CD4-positive, alpha-beta memory T cell (primary cell): ENCODE measurements around the gene BMP5. TPM values are rescaled to one million over a fixed set of nuclear protein-coding genes. Genes with fewer than 3 reads are reported as not detected.

Experiments
- CTCF ChIA-PET: fragments of 350-600 bp; sonication (Branson Sonifier 250); formaldehyde crosslinking; loops from one replicate; lab custom pipeline; 2021; ENCODE audit warnings: inconsistent platforms; ENCODE audit not compliant: partially characterized antibody; lab: Charles Lee
- POLR2A ChIA-PET: fragments of 350-600 bp; sonication (Branson Sonifier 250); formaldehyde crosslinking; loops from one replicate; lab custom pipeline; 2021; ENCODE audit not compliant: partially characterized antibody; lab: Charles Lee
- DNase-seq, 5 donors: peaks; one replicate each; pipeline versions ENCODE4 v3.0.0 to v3.0.0-alpha.2; 2020 to 2022; ENCODE audit warnings: mixed read lengths in 1 of 5
- H3K27ac ChIP-seq: one replicate; pipeline ENCODE4 v1.7.0; 2013; ENCODE audit warnings: low read depth, low read length
- H3K27me3 ChIP-seq: 2 replicates; pipeline ENCODE4 v1.7.0; 2013; ENCODE audit warnings: mild to moderate bottlenecking, low read length, moderate library complexity; ENCODE audit not compliant: insufficient read depth
- H3K36me3 ChIP-seq: 2 replicates; pipeline ENCODE4 v1.7.0; 2013; ENCODE audit warnings: mild to moderate bottlenecking, low read length, moderate library complexity; ENCODE audit not compliant: insufficient read depth
- H3K4me1 ChIP-seq: 2 replicates; pipeline ENCODE4 v1.7.0; 2013; ENCODE audit warnings: mild to moderate bottlenecking, low read length, moderate library complexity; ENCODE audit not compliant: insufficient read depth
- H3K4me3 ChIP-seq, 2 donors: one replicate each; pipeline ENCODE4 v1.7.0; 2013; ENCODE audit warnings: low read length in 2 of 2, mild to moderate bottlenecking in 1 of 2
- H3K9me3 ChIP-seq, 2 donors: one replicate each; pipeline ENCODE4 v1.7.0; 2013; ENCODE audit warnings: low read length in 2 of 2, control low read depth in 1 of 2; ENCODE audit not compliant: control insufficient read depth in 1 of 2
- H3K27ac Mint-ChIP-seq, 7 donors: one replicate each; pipeline ENCODE4 v1.8.0; 2020 to 2021; ENCODE audit warnings: mixed read lengths in 7 of 7, mild to moderate bottlenecking in 6 of 7, inconsistent platforms in 3 of 7, moderate library complexity in 3 of 7
- H3K27me3 Mint-ChIP-seq, 2 donors: one replicate each; pipeline ENCODE4 v1.8.0; 2020 to 2021; ENCODE audit warnings: mixed read lengths in 2 of 2
- H3K36me3 Mint-ChIP-seq, 2 donors: one replicate each; pipeline ENCODE4 v1.8.0; 2020 to 2021; ENCODE audit warnings: mixed read lengths in 2 of 2, inconsistent platforms in 1 of 2, mild to moderate bottlenecking in 1 of 2
- H3K4me1 Mint-ChIP-seq, 4 donors: one replicate each; pipeline ENCODE4 v1.8.0; 2020 to 2021; ENCODE audit warnings: mixed read lengths in 4 of 4, mild to moderate bottlenecking in 1 of 4
- H3K4me3 Mint-ChIP-seq, 8 donors: one replicate each; pipeline ENCODE4 v1.8.0; 2020 to 2021; ENCODE audit warnings: mixed read lengths in 8 of 8, mild to moderate bottlenecking in 7 of 8, moderate library complexity in 6 of 8, inconsistent platforms in 3 of 8
- H3K9me3 Mint-ChIP-seq, 8 donors: one replicate each; pipeline ENCODE4 v1.8.0; 2020 to 2021; ENCODE audit warnings: mixed read lengths in 8 of 8, mild to moderate bottlenecking in 5 of 8, inconsistent platforms in 3 of 8, moderate library complexity in 1 of 8
- intact Hi-C: fragments of 100-400 bp; cut with micrococcal nuclease; formaldehyde crosslinking; loops from one replicate; pipeline ENCODE4 v1.15.1; 2023
- polyA plus RNA-seq, 2 donors: library from polyadenylated mRNA; unstranded; fragments of 300-500 nt; fragmentation: Illumina TruSeq; gene quantifications; one replicate each; pipeline ENCODE4 v1.2.3, GENCODE V29; 2021
- total RNA-seq, 2 experiments: library from RNA; stranded (reverse); gene quantifications; one replicate each; pipeline ENCODE4 v1.2.3, GENCODE V29; 2021

BMP5 gene
- total RNA-seq: not detected
- not detected for polyA plus RNA-seq

GRCh38 chr6:55875400-55875799 lies at the start of gene BMP5:
BMP5 (minus strand) TSS chr6:55875590; CDS start chr6:55874865, 725 bp downstream.
- ChIA-PET POLR2A (no interaction called here), CTCF (no interaction called here)
- no peaks in the 10 kb centered on the region for H3K4me1 ChIP-seq
- no peaks in the 10 kb centered on the region for H3K36me3 ChIP-seq
- Mint-ChIP-seq H3K4me1 (no peaks in the 10 kb centered on the region), H3K27ac (no peak within 1 kb of the TSS), H3K4me3 (no peak within 1 kb of the TSS), H3K36me3 (no peaks in the 10 kb centered on the region), H3K9me3 (peaks cover 0 to 7% (median 1%) of the 10 kb centered on the region in 8 donors), H3K27me3 (no peaks in the 10 kb centered on the region)
- no peak within 1 kb of the TSS for H3K4me3 ChIP-seq
- H3K27me3 ChIP-seq: no peaks in the 10 kb centered on the region
- intact Hi-C loops: no loop called here
- DNase-seq: no peak
- no peaks in the 10 kb centered on the region for H3K9me3 ChIP-seq
- H3K27ac ChIP-seq: no peak within 1 kb of the TSS

- Mint-ChIP-seq H3K36me3 (no peaks in the 10 kb centered on the region), H3K27ac (no peak overlapping the region), H3K4me1 (no peaks in the 10 kb centered on the region), H3K4me3 (no peak overlapping the region), H3K27me3 (no peaks in the 10 kb centered on the region), H3K9me3 (peaks cover 2 to 21% (median 11%) of the 10 kb centered on the region in 8 donors)
- intact Hi-C loops: no loop called here
- DNase-seq: no peak
- H3K36me3 ChIP-seq: no peaks in the 10 kb centered on the region
- ChIA-PET POLR2A (no interaction called here), CTCF (no interaction called here)
- no peak overlapping the region for H3K27ac ChIP-seq
- no peak overlapping the region for H3K4me3 ChIP-seq
- no peaks in the 10 kb centered on the region for H3K4me1 ChIP-seq
- no peaks in the 10 kb centered on the region for H3K27me3 ChIP-seq
- no peaks in the 10 kb centered on the region for H3K9me3 ChIP-seq
These were observed 47.0 kb upstream of the BMP5 start for GRCh38 chr6:55922406-55922805.

DNA sequence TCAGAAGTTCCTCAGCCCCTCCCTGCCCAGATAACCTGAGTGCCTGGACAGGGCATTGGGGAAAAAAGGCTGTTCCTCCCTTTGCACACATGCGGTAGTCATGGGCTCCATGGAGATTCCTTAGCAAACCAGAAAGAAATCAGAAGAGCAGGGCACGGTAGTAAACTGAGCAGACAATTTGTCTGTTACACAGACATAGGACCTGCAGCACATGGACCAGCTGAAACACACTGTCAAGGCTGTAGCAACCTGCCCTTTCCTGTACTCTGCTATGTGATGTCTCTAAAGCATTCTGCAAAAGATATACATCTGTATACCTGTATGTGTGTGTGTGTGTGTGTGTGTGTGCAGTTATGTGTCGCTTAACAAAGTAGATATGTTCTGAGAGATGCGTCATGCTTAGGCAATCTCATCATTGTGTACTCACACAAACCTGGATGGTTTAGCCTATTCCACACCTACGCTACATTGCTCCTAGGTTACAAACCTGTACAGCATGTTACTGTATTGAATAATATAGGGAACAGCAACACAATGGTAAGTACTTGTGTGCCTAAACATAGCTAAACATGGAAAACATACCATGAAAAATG lies 44.4 kb upstream of the BMP5 start:
- CTCF ChIA-PET: no interaction called here
- no peaks in the 10 kb centered on the region for H3K27me3 ChIP-seq
- no peaks in the 10 kb centered on the region for H3K36me3 ChIP-seq

GRCh38 chr6:55918639-55919038 lies 43.2 kb upstream of the BMP5 start:
- DNase-seq: no peak
- intact Hi-C loops: no loop called here
- H3K4me3 Mint-ChIP-seq: no peak overlapping the region

More for the DNA sequence above, 44.4 kb upstream of the BMP5 start:
- POLR2A ChIA-PET: no interaction called here
- intact Hi-C loops: no loop called here
- Mint-ChIP-seq H3K4me3 (no peak overlapping the region), H3K36me3 (no peaks in the 10 kb centered on the region), H3K9me3 (peaks cover 2 to 18% (median 9%) of the 10 kb centered on the region in 8 donors), H3K27me3 (no peaks in the 10 kb centered on the region), H3K4me1 (no peaks in the 10 kb centered on the region), H3K27ac (no peak overlapping the region)
- no peak for DNase-seq
- H3K27ac ChIP-seq: no peak overlapping the region
- no peak overlapping the region for H3K4me3 ChIP-seq
- no peaks in the 10 kb centered on the region for H3K9me3 ChIP-seq
- no peaks in the 10 kb centered on the region for H3K4me1 ChIP-seq

DNA sequence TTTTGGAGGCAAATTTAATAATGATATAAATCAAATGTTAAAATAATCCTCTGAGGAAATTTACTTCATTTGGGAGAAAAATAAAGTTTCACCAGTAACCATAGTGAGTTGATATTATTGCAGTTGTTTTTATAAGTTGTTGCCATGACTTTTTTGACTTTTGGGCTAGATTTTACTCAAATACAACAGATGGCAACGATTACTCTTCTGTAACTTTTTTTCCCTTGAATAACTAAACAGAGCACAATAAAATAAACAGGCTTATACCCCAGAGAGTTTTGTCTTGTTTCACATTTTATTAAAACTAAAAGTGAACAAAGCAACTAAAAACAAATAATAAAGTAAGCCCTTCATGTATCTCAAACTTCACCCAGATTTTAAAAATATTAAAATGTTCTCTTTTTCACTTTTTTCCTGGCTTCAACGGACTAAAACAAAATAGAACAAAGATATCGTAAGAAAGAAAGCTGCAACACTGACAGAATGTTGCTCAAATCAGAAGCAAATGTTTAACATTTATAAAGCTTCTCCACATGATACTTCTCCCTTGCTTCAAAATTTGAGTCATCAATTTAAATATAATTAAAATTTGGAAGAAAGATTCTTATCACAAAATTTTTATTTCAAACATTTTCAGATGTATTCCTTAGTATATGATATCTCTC lies 42.5 kb upstream of the BMP5 start:
- Mint-ChIP-seq H3K9me3 (peaks cover 2 to 15% (median 7%) of the 10 kb centered on the region in 8 donors), H3K4me1 (no peaks in the 10 kb centered on the region), H3K27me3 (no peaks in the 10 kb centered on the region), H3K27ac (no peak overlapping the region), H3K4me3 (no peak overlapping the region), H3K36me3 (no peaks in the 10 kb centered on the region)
- no peak overlapping the region for H3K27ac ChIP-seq
- DNase-seq: no peak
- H3K27me3 ChIP-seq: no peaks in the 10 kb centered on the region
- H3K4me3 ChIP-seq: no peak overlapping the region
- intact Hi-C loops: no loop called here
- no peaks in the 10 kb centered on the region for H3K4me1 ChIP-seq
- no peaks in the 10 kb centered on the region for H3K36me3 ChIP-seq
- H3K9me3 ChIP-seq: no peaks in the 10 kb centered on the region
- ChIA-PET CTCF (no interaction called here), POLR2A (no interaction called here)

More at GRCh38 chr6:55918639-55919038, 43.2 kb upstream of the BMP5 start:
- Mint-ChIP-seq H3K27me3 (no peaks in the 10 kb centered on the region), H3K36me3 (no peaks in the 10 kb centered on the region), H3K27ac (no peak overlapping the region), H3K4me1 (no peaks in the 10 kb centered on the region), H3K9me3 (peaks cover 2 to 15% (median 7%) of the 10 kb centered on the region in 8 donors)
- Histone ChIP-seq H3K9me3 (no peaks in the 10 kb centered on the region), H3K27me3 (no peaks in the 10 kb centered on the region), H3K27ac (no peak overlapping the region), H3K36me3 (no peaks in the 10 kb centered on the region), H3K4me1 (no peaks in the 10 kb centered on the region), H3K4me3 (no peak overlapping the region)
- ChIA-PET CTCF (no interaction called here), POLR2A (no interaction called here)

GRCh38 chr6:55916188-55916587 lies 40.8 kb upstream of the BMP5 start:
- Mint-ChIP-seq H3K9me3 (peaks cover 0 to 10% (median 5%) of the 10 kb centered on the region in 8 donors), H3K4me3 (no peak overlapping the region), H3K36me3 (no peaks in the 10 kb centered on the region), H3K27ac (no peak overlapping the region), H3K4me1 (no peaks in the 10 kb centered on the region), H3K27me3 (no peaks in the 10 kb centered on the region)
- Histone ChIP-seq H3K4me3 (no peak overlapping the region), H3K4me1 (no peaks in the 10 kb centered on the region), H3K36me3 (no peaks in the 10 kb centered on the region), H3K27ac (no peak overlapping the region), H3K9me3 (no peaks in the 10 kb centered on the region), H3K27me3 (no peaks in the 10 kb centered on the region)
- ChIA-PET CTCF (no interaction called here), POLR2A (no interaction called here)
- intact Hi-C loops: no loop called here
- no peak for DNase-seq

DNA sequence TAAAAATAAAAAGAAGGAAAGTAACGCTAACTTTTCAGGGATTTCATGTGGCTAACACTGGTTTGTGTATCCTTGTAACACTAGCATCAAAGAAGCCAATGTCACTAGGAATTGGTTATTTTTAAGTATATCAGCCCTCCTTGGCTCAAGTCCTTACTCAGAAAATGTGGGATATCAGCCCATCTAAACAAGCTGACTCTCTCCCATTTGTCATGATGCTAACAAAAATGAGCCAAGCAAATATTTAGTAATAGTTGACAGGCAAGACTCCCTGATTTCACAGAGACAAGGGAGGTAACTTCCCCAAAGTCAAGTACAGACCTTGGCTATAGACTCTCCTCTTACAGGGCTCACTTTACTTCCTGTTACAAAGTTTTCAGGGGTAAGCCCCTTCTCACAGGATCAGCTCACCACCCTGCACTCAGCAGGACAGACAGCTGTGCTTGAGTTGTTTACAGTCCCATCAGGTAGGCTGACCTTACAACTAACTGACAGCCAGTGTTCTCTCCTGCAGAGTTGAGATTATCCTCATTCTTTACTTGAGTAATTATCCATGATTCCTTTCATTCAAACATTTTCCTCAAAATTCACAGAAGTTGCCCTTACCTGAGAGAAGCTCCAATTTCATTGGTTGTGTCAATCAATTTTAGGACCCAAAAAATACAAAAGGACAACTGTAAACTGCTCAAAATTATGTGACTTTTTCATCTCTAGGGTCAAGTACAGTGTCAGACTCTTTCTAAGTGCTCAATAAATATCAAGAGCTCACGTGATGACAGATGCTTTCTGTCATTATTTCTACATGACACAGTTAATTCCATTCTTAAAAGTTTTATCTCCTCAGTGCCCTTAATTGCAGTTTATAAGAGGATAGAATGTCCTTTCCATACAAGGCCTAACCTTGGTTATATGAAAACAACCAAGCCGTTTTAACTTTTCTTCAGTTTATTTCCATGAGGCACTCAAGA lies 38.1 kb upstream of the BMP5 start:
- Mint-ChIP-seq H3K36me3 (no peaks in the 10 kb centered on the region), H3K4me3 (no peak overlapping the region), H3K27ac (no peak overlapping the region), H3K4me1 (no peaks in the 10 kb centered on the region), H3K27me3 (no peaks in the 10 kb centered on the region), H3K9me3 (peaks cover 0 to 9% (median 0%) of the 10 kb centered on the region in 8 donors)
- ChIA-PET POLR2A (no interaction called here), CTCF (no interaction called here)
- no peak overlapping the region for H3K4me3 ChIP-seq
- H3K36me3 ChIP-seq: no peaks in the 10 kb centered on the region
- no peaks in the 10 kb centered on the region for H3K4me1 ChIP-seq
- intact Hi-C loops: no loop called here
- no peaks in the 10 kb centered on the region for H3K27me3 ChIP-seq
- no peaks in the 10 kb centered on the region for H3K9me3 ChIP-seq
- DNase-seq: no peak
- H3K27ac ChIP-seq: no peak overlapping the region
